Measurements from ENCODE around the gene ASXL3. TPM values are rescaled to one million over a fixed set of nuclear protein-coding genes. Genes with fewer than 3 reads are reported as not detected.

ASXL3 gene
- total and polyA plus RNA-seq, 4 donors, result 0.19 to 1.3 (median 0.39) TPM

DNA sequence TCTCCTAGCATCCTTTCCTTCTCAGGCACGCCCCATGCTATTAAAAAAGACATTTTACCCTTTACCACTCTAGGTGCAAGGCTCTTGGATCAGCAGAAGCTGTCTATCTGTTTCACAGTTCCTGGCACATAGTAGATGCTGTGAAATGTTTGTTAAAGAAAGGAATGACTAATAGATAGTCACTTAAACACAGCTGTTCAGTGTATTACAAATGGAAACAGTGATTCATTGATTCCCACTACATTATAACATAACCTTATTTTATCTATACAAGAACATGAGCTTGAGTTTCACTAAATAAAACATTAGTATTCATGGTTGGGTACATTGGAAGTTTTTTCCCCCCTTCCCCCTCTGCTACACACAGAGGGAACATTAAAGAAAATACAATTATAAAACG is 142.1 kb downstream of the ASXL3 start:
- H3K36me3 ChIP-seq (ENCODE audit: control insufficient read depth in 4 of 4, insufficient read depth in 3 of 4, low read depth in 1 of 4, low read length in 3 of 4), result no peaks in the 10 kb centered on the region
- 79% methylated on average over 2 of the region's 2 CpGs for WGBS

DNA sequence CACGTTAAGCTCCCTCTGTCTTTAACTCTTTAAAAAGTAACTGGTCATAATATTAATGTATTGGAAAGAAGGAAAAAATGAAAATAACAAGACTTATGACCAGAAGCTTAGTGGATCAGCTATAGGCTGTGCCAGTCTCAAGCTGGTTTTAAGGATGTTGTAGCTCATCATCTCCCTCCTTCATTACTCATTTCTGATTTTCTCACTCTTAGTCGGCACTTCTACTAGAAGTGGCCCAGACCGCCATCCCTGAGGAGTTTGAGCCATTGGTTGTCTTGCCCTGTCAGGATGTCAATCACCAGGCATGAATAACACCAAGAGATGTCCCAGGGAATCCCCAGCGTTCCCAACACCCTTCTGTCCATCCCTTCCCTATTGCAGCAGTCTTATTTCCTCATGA is 151.5 kb downstream of the ASXL3 start:
- Histone ChIP-seq H3K27me3 (ENCODE audit: control insufficient read depth in 4 of 4, insufficient read depth in 4 of 4, low read length in 3 of 4) (no peaks in the 10 kb centered on the region), H3K4me3 (ENCODE audit: low read depth in 1 of 3, low read length in 3 of 3) (no peak overlapping the region), H3K4me1 (ENCODE audit: control insufficient read depth in 4 of 4, insufficient read depth in 4 of 4, low read length in 3 of 4) (no peaks in the 10 kb centered on the region), H3K36me3 (ENCODE audit: control insufficient read depth in 4 of 4, insufficient read depth in 3 of 4, low read depth in 1 of 4, low read length in 3 of 4) (no peaks in the 10 kb centered on the region), H3K27ac (ENCODE audit: low read depth in 1 of 2, low read length in 2 of 2) (no peak overlapping the region), H3K9ac (ENCODE audit: low read depth in 1 of 2, low read length in 2 of 2) (no peak overlapping the region), H3K9me3 (ENCODE audit: control insufficient read depth in 4 of 4, low read length in 3 of 4) (no peaks in the 10 kb centered on the region)
- WGBS, result 90% methylated on average over 4 of the region's 4 CpGs
- DNase-seq (ENCODE audit: low spot score), result no peak
- TF ChIP-seq, protein P1, sequence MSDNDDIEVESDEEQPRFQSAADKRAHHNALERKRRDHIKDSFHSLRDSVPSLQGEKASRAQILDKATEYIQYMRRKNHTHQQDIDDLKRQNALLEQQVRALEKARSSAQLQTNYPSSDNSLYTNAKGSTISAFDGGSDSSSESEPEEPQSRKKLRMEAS (IDR thresholded peaks at IDR 0.05), result no peak
- TF ChIP-seq NR2F2 (IDR thresholded peaks at IDR 0.05), result no peak
- TF ChIP-seq, protein P2, sequence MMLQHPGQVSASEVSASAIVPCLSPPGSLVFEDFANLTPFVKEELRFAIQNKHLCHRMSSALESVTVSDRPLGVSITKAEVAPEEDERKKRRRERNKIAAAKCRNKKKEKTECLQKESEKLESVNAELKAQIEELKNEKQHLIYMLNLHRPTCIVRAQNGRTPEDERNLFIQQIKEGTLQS (IDR thresholded peaks at IDR 0.05), result no peak
- no peak for TF ChIP-seq GABPA (IDR thresholded peaks at IDR 0.05 in 1 of 2, conservative IDR thresholded peaks at IDR 0.05 in 1 of 2)
- TF ChIP-seq FOXA1 (IDR thresholded peaks at IDR 0.05), result no peak
- TF ChIP-seq JUND (IDR thresholded peaks at IDR 0.05), result no peak
- no peak for TF ChIP-seq SP1 (IDR thresholded peaks at IDR 0.05)
- TF ChIP-seq HNF4G (IDR thresholded peaks at IDR 0.05), result no peak
- TF ChIP-seq, protein P3, sequence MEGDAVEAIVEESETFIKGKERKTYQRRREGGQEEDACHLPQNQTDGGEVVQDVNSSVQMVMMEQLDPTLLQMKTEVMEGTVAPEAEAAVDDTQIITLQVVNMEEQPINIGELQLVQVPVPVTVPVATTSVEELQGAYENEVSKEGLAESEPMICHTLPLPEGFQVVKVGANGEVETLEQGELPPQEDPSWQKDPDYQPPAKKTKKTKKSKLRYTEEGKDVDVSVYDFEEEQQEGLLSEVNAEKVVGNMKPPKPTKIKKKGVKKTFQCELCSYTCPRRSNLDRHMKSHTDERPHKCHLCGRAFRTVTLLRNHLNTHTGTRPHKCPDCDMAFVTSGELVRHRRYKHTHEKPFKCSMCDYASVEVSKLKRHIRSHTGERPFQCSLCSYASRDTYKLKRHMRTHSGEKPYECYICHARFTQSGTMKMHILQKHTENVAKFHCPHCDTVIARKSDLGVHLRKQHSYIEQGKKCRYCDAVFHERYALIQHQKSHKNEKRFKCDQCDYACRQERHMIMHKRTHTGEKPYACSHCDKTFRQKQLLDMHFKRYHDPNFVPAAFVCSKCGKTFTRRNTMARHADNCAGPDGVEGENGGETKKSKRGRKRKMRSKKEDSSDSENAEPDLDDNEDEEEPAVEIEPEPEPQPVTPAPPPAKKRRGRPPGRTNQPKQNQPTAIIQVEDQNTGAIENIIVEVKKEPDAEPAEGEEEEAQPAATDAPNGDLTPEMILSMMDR (IDR thresholded peaks at IDR 0.05; ENCODE audit: low read depth, low read length, missing input control), result no peak
- no peak for TF ChIP-seq FOXA2 (IDR thresholded peaks at IDR 0.05)

More for the DNA sequence above, 142.1 kb downstream of the ASXL3 start:
- Histone ChIP-seq H3K9me3 (ENCODE audit: control insufficient read depth in 4 of 4, low read length in 3 of 4) (no peaks in the 10 kb centered on the region), H3K27me3 (ENCODE audit: control insufficient read depth in 4 of 4, insufficient read depth in 4 of 4, low read length in 3 of 4) (no peaks in the 10 kb centered on the region), H3K4me1 (ENCODE audit: control insufficient read depth in 4 of 4, insufficient read depth in 4 of 4, low read length in 3 of 4) (no peaks in the 10 kb centered on the region), H3K4me3 (ENCODE audit: low read depth in 1 of 3, low read length in 3 of 3) (no peak overlapping the region), H3K9ac (ENCODE audit: low read depth in 1 of 2, low read length in 2 of 2) (no peak overlapping the region), H3K27ac (ENCODE audit: low read depth in 1 of 2, low read length in 2 of 2) (no peak overlapping the region)
- no peak for DNase-seq (ENCODE audit: low spot score)
- TF ChIP-seq, protein P3 (IDR thresholded peaks at IDR 0.05; ENCODE audit: low read depth, low read length, missing input control), result no peak
- TF ChIP-seq HNF4G (IDR thresholded peaks at IDR 0.05) (no peak), NR2F2 (IDR thresholded peaks at IDR 0.05) (no peak), SP1 (IDR thresholded peaks at IDR 0.05) (no peak), HNF4A (conservative IDR thresholded peaks at IDR 0.05) (no peak), JUND (IDR thresholded peaks at IDR 0.05) (no peak), FOXA1 (IDR thresholded peaks at IDR 0.05) (no peak), FOXA2 (IDR thresholded peaks at IDR 0.05) (no peak), TAF1 (conservative IDR thresholded peaks at IDR 0.05) (no peak), RAD21 (IDR thresholded peaks at IDR 0.05) (no peak), GABPA (IDR thresholded peaks at IDR 0.05 in 1 of 2, conservative IDR thresholded peaks at IDR 0.05 in 1 of 2) (no peak), YY1 (IDR thresholded peaks at IDR 0.05) (no peak), EGR1 (IDR thresholded peaks at IDR 0.05; ENCODE audit: low read depth in 2 of 2) (no peak), RXRA (IDR thresholded peaks at IDR 0.05) (no peak)
- TF ChIP-seq, protein P4, sequence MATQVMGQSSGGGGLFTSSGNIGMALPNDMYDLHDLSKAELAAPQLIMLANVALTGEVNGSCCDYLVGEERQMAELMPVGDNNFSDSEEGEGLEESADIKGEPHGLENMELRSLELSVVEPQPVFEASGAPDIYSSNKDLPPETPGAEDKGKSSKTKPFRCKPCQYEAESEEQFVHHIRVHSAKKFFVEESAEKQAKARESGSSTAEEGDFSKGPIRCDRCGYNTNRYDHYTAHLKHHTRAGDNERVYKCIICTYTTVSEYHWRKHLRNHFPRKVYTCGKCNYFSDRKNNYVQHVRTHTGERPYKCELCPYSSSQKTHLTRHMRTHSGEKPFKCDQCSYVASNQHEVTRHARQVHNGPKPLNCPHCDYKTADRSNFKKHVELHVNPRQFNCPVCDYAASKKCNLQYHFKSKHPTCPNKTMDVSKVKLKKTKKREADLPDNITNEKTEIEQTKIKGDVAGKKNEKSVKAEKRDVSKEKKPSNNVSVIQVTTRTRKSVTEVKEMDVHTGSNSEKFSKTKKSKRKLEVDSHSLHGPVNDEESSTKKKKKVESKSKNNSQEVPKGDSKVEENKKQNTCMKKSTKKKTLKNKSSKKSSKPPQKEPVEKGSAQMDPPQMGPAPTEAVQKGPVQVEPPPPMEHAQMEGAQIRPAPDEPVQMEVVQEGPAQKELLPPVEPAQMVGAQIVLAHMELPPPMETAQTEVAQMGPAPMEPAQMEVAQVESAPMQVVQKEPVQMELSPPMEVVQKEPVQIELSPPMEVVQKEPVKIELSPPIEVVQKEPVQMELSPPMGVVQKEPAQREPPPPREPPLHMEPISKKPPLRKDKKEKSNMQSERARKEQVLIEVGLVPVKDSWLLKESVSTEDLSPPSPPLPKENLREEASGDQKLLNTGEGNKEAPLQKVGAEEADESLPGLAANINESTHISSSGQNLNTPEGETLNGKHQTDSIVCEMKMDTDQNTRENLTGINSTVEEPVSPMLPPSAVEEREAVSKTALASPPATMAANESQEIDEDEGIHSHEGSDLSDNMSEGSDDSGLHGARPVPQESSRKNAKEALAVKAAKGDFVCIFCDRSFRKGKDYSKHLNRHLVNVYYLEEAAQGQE (IDR thresholded peaks at IDR 0.05), result no peak
- TF ChIP-seq, protein P1 (IDR thresholded peaks at IDR 0.05), result no peak
- TF ChIP-seq, protein P2 (IDR thresholded peaks at IDR 0.05), result no peak
- TF ChIP-seq, protein P5, sequence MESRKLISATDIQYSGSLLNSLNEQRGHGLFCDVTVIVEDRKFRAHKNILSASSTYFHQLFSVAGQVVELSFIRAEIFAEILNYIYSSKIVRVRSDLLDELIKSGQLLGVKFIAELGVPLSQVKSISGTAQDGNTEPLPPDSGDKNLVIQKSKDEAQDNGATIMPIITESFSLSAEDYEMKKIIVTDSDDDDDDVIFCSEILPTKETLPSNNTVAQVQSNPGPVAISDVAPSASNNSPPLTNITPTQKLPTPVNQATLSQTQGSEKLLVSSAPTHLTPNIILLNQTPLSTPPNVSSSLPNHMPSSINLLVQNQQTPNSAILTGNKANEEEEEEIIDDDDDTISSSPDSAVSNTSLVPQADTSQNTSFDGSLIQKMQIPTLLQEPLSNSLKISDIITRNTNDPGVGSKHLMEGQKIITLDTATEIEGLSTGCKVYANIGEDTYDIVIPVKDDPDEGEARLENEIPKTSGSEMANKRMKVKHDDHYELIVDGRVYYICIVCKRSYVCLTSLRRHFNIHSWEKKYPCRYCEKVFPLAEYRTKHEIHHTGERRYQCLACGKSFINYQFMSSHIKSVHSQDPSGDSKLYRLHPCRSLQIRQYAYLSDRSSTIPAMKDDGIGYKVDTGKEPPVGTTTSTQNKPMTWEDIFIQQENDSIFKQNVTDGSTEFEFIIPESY (IDR thresholded peaks at IDR 0.05), result no peak

Data from liver (tissue), 9 donors.